ENCODE measurements around the gene POLG.
A peak's percentile ranks its signal among the peaks of the same experiment; 100 is the strongest.

POLG gene

GRCh38 chr15:89305395-89305794 lies 29.2 kb downstream of the POLG start:
- Histone ChIP-seq H3K27me3 (replicated peaks in 2 of 5; ENCODE audit: control insufficient read depth in 4 of 5, insufficient read depth in 5 of 5, low read length in 4 of 5) (no peaks in the 10 kb centered on the region), H3K4me3 (ENCODE audit: control insufficient read depth in 1 of 7, extremely low read depth in 1 of 7, insufficient read depth in 4 of 7, low read depth in 2 of 7, low read length in 6 of 7) (no peak overlapping the region), H3K4me1 (ENCODE audit: control extremely low read depth in 1 of 4, control insufficient read depth in 4 of 4, insufficient read depth in 4 of 4, low read length in 3 of 4) (no peaks in the 10 kb centered on the region), H3K27ac (ENCODE audit: insufficient read depth in 1 of 2, low read depth in 1 of 2, low read length in 2 of 2, poor library complexity in 1 of 2, severe bottlenecking in 2 of 2) (no peak overlapping the region), H3K36me3 (ENCODE audit: control insufficient read depth in 4 of 4, insufficient read depth in 4 of 4, low read length in 3 of 4) (peaks cover 27 to 83% (median 53%) of the 10 kb centered on the region in 4 experiments), H3K9me3 (ENCODE audit: control extremely low read depth in 1 of 5, control insufficient read depth in 4 of 5, insufficient read depth in 2 of 5, low read depth in 1 of 5, low read length in 4 of 5) (no peaks in the 10 kb centered on the region)
- 100% methylated on average over 2 of the region's 3 CpGs for WGBS (ENCODE audit: insufficient coverage)
- ChIA-PET POLR2A (no interaction called here), CTCF (interaction anchor here (1.0 to 1.8 kb wide), 4 partner anchors 20 to 25 kb away, joined by 3 to 7 read pairs (median 3); no protein-coding TSS in a partner anchor)
- no peak for DNase-seq

GRCh38 chr15:89303986-89304385 lies 30.6 kb downstream of the POLG start:
- ChIA-PET POLR2A (no interaction called here), CTCF (interaction anchor here (1.8 kb wide), 1 partner anchor 24 kb away, joined by 7 read pairs; no protein-coding TSS in a partner anchor)
- Histone ChIP-seq H3K27ac (ENCODE audit: insufficient read depth in 1 of 2, low read depth in 1 of 2, low read length in 2 of 2, poor library complexity in 1 of 2, severe bottlenecking in 2 of 2) (no peak overlapping the region), H3K4me3 (ENCODE audit: control insufficient read depth in 1 of 7, extremely low read depth in 1 of 7, insufficient read depth in 4 of 7, low read depth in 2 of 7, low read length in 6 of 7) (no peak overlapping the region), H3K27me3 (replicated peaks in 2 of 5; ENCODE audit: control insufficient read depth in 4 of 5, insufficient read depth in 5 of 5, low read length in 4 of 5) (no peaks in the 10 kb centered on the region), H3K4me1 (ENCODE audit: control extremely low read depth in 1 of 4, control insufficient read depth in 4 of 4, insufficient read depth in 4 of 4, low read length in 3 of 4) (no peaks in the 10 kb centered on the region), H3K36me3 (ENCODE audit: control insufficient read depth in 4 of 4, insufficient read depth in 4 of 4, low read length in 3 of 4) (peaks cover 22 to 81% (median 57%) of the 10 kb centered on the region in 4 experiments), H3K9me3 (ENCODE audit: control extremely low read depth in 1 of 5, control insufficient read depth in 4 of 5, insufficient read depth in 2 of 5, low read depth in 1 of 5, low read length in 4 of 5) (no peaks in the 10 kb centered on the region)
- DNase-seq, result no peak
- no CpG with 5 or more reads among the region's 2 CpGs for WGBS (ENCODE audit: insufficient coverage)

DNA sequence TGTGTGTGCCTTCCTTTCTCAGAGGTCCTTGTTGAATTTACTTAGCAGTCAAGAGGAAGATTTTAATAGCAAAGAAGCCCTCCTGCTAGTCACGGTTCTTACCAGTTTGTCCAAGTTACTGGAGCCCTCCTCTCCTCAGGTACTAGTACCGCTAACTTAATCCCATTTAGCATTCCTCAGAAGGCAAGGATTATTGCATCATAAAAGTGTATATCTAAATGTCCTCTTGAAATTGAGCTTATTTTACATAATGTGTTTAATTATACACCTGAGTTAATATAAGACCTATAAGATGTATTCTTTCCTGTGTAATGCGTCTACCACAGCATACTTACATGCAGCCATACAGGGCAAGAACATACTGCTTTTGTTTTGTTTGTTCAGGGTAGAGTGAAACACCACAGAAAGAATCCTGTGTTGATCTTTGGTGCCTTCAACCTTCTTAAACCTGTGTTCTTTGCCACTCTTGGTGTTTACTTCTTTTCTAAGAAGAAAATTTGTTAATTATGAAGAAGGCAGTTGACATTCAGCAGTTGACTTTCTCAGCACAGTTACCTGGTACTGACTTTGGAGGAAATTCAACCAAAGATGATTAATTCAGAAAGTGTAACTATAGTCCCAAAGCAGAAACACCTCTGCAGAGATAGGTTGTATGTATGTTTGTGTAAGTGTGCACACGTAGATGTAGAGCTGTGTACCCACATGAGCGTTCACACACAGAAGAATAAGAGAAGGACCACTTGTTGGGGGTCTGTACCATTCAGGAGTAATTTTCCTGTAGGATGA lies 33.1 kb downstream of the POLG start:
- Histone ChIP-seq H3K36me3 (ENCODE audit: control insufficient read depth in 4 of 4, insufficient read depth in 4 of 4, low read length in 3 of 4) (peaks cover 16 to 62% (median 42%) of the 10 kb centered on the region in 4 experiments), H3K4me1 (ENCODE audit: control extremely low read depth in 1 of 4, control insufficient read depth in 4 of 4, insufficient read depth in 4 of 4, low read length in 3 of 4) (no peaks in the 10 kb centered on the region), H3K27ac (ENCODE audit: insufficient read depth in 1 of 2, low read depth in 1 of 2, low read length in 2 of 2, poor library complexity in 1 of 2, severe bottlenecking in 2 of 2) (no peak overlapping the region), H3K27me3 (replicated peaks in 2 of 5; ENCODE audit: control insufficient read depth in 4 of 5, insufficient read depth in 5 of 5, low read length in 4 of 5) (no peaks in the 10 kb centered on the region), H3K9me3 (ENCODE audit: control extremely low read depth in 1 of 5, control insufficient read depth in 4 of 5, insufficient read depth in 2 of 5, low read depth in 1 of 5, low read length in 4 of 5) (peaks cover 0 to 2% (median 0%) of the 10 kb centered on the region in 5 experiments), H3K4me3 (ENCODE audit: control insufficient read depth in 1 of 7, extremely low read depth in 1 of 7, insufficient read depth in 4 of 7, low read depth in 2 of 7, low read length in 6 of 7) (no peak overlapping the region)
- ChIA-PET CTCF (interaction anchor here (1.4 kb wide), 2 partner anchors 13 to 397 kb away, joined by 3 to 4 read pairs; no protein-coding TSS in a partner anchor), POLR2A (no interaction called here)
- DNase-seq, result no peak
- 93% methylated on average over 3 of the region's 5 CpGs for WGBS (ENCODE audit: insufficient coverage)

DNA sequence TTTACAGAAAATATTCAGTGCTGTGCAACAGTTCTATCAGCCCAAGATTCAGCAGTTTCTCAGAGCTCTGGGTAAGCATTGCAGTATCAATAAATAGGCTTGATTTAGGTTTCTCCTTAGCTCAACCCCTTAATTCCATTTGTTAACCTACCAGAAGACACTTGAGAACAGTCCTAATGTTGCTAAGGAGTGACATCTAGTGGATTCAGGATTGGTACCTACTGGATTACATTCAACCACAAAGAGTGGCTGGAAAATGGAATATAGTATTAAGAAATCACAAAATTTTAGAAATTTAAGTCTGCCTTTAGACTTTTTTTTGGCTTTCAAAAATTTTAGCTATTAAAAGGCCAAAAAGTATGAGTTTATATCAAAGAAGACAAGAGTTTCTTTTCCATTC lies 34.7 kb downstream of the POLG start:
- POLR2A ChIA-PET, result no interaction called here
- no peaks in the 10 kb centered on the region for H3K27me3 ChIP-seq (replicated peaks in 2 of 5; ENCODE audit: control insufficient read depth in 4 of 5, insufficient read depth in 5 of 5, low read length in 4 of 5)
- H3K27ac ChIP-seq (ENCODE audit: insufficient read depth in 1 of 2, low read depth in 1 of 2, low read length in 2 of 2, poor library complexity in 1 of 2, severe bottlenecking in 2 of 2), result no peak overlapping the region
- H3K36me3 ChIP-seq (ENCODE audit: control insufficient read depth in 4 of 4, insufficient read depth in 4 of 4, low read length in 3 of 4), result peaks cover 14 to 51% (median 36%) of the 10 kb centered on the region in 4 experiments
- no peaks in the 10 kb centered on the region for H3K4me1 ChIP-seq (ENCODE audit: control extremely low read depth in 1 of 4, control insufficient read depth in 4 of 4, insufficient read depth in 4 of 4, low read length in 3 of 4)
- CTCF ChIA-PET, result interaction anchor here (0.9 to 1.4 kb wide), 2 partner anchors 11 to 24 kb away, joined by 3 read pairs; no protein-coding TSS in a partner anchor
- H3K9me3 ChIP-seq (ENCODE audit: control extremely low read depth in 1 of 5, control insufficient read depth in 4 of 5, insufficient read depth in 2 of 5, low read depth in 1 of 5, low read length in 4 of 5), result peaks cover 0 to 2% (median 0%) of the 10 kb centered on the region in 5 experiments
- no peak overlapping the region for H3K4me3 ChIP-seq (ENCODE audit: control insufficient read depth in 1 of 7, extremely low read depth in 1 of 7, insufficient read depth in 4 of 7, low read depth in 2 of 7, low read length in 6 of 7)
- peak; percentile 4 to 35 (median 30) for DNase-seq

DNA sequence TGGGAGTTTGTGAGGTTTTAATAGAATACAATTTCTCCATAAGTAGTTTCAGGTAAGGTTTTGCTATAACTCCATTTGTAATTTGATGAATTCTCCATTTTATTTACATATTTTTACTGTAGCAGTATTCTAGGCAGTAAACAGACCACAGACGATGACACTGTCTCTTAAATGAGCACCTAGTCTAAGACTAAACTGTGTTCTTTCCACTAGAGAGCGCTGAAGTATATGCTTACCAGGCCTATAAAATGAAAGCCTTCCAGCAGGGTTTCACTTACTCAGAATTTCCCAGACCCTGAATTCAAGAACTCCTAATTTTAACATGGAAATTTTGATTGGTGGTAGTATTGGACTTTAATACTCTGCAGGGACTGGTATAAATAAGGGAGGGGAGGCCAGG lies 41.6 kb downstream of the POLG start:
- no peaks in the 10 kb centered on the region for H3K9me3 ChIP-seq (ENCODE audit: control extremely low read depth in 1 of 5, control insufficient read depth in 4 of 5, insufficient read depth in 2 of 5, low read depth in 1 of 5, low read length in 4 of 5)
- no peak for DNase-seq
- 100% methylated on average over 2 of the region's 2 CpGs for WGBS (ENCODE audit: insufficient coverage)
- ChIA-PET POLR2A (no interaction called here), CTCF (interaction anchor here (1.3 kb wide), 1 partner anchor 10 kb away, joined by 3 read pairs; no protein-coding TSS in a partner anchor)
- H3K27ac ChIP-seq (ENCODE audit: insufficient read depth in 1 of 2, low read depth in 1 of 2, low read length in 2 of 2, poor library complexity in 1 of 2, severe bottlenecking in 2 of 2), result no peak overlapping the region
- H3K36me3 ChIP-seq (ENCODE audit: control insufficient read depth in 4 of 4, insufficient read depth in 4 of 4, low read length in 3 of 4), result peaks cover 9 to 51% (median 34%) of the 10 kb centered on the region in 4 experiments
- no peak overlapping the region for H3K4me3 ChIP-seq (ENCODE audit: control insufficient read depth in 1 of 7, extremely low read depth in 1 of 7, insufficient read depth in 4 of 7, low read depth in 2 of 7, low read length in 6 of 7)
- H3K4me1 ChIP-seq (ENCODE audit: control extremely low read depth in 1 of 4, control insufficient read depth in 4 of 4, insufficient read depth in 4 of 4, low read length in 3 of 4), result no peaks in the 10 kb centered on the region
- no peaks in the 10 kb centered on the region for H3K27me3 ChIP-seq (replicated peaks in 2 of 5; ENCODE audit: control insufficient read depth in 4 of 5, insufficient read depth in 5 of 5, low read length in 4 of 5)

DNA sequence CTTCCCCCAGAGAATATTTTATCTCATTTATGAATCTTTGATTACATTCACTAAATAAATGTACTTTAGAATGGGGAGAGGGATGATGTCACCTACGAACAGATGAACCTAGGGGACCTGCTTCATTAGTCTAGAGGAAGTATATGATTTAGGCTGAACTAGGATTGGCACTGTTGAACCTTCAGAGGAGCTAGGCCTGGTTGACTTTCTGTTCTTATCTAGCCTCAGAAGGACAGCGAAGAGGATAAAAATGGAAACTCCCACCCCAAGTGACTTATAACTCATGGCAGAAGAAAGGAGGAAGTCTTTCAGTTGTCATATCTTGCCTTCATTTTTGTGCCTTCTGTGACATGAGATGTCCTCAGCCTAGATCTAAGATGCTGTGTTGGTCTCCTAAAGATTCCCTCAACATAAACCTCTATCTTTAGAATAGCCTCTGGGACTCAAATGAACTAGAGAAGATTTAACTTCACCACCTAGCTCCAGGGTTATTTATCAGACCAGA lies 42.6 kb downstream of the POLG start:
- peaks cover 16 to 60% (median 40%) of the 10 kb centered on the region in 4 experiments for H3K36me3 ChIP-seq (ENCODE audit: control insufficient read depth in 4 of 4, insufficient read depth in 4 of 4, low read length in 3 of 4)
- no peak overlapping the region for H3K27ac ChIP-seq (ENCODE audit: insufficient read depth in 1 of 2, low read depth in 1 of 2, low read length in 2 of 2, poor library complexity in 1 of 2, severe bottlenecking in 2 of 2)
- no peak overlapping the region for H3K4me3 ChIP-seq (ENCODE audit: control insufficient read depth in 1 of 7, extremely low read depth in 1 of 7, insufficient read depth in 4 of 7, low read depth in 2 of 7, low read length in 6 of 7)
- no peaks in the 10 kb centered on the region for H3K9me3 ChIP-seq (ENCODE audit: control extremely low read depth in 1 of 5, control insufficient read depth in 4 of 5, insufficient read depth in 2 of 5, low read depth in 1 of 5, low read length in 4 of 5)
- ChIA-PET POLR2A (no interaction called here), CTCF (no interaction called here)
- WGBS (ENCODE audit: insufficient coverage), result 100% methylated on average over 2 of the region's 2 CpGs
- H3K4me1 ChIP-seq (ENCODE audit: control extremely low read depth in 1 of 4, control insufficient read depth in 4 of 4, insufficient read depth in 4 of 4, low read length in 3 of 4), result no peaks in the 10 kb centered on the region
- no peaks in the 10 kb centered on the region for H3K27me3 ChIP-seq (replicated peaks in 2 of 5; ENCODE audit: control insufficient read depth in 4 of 5, insufficient read depth in 5 of 5, low read length in 4 of 5)
- DNase-seq, result peak in 1 of 3 donors; percentile 3

GRCh38 chr15:89283201-89283600 lies 51.4 kb downstream of the POLG start:
- H3K27me3 ChIP-seq (replicated peaks in 2 of 5; ENCODE audit: control insufficient read depth in 4 of 5, insufficient read depth in 5 of 5, low read length in 4 of 5), result no peaks in the 10 kb centered on the region
- CTCF ChIA-PET, result interaction anchor here (0.7 to 1.3 kb wide), 2 partner anchors 10 to 22 kb away, joined by 3 read pairs; no protein-coding TSS in a partner anchor
- 100% methylated on average over 4 of the region's 4 CpGs for WGBS (ENCODE audit: insufficient coverage)
- H3K4me1 ChIP-seq (ENCODE audit: control extremely low read depth in 1 of 4, control insufficient read depth in 4 of 4, insufficient read depth in 4 of 4, low read length in 3 of 4), result no peaks in the 10 kb centered on the region
- no peak overlapping the region for H3K27ac ChIP-seq (ENCODE audit: insufficient read depth in 1 of 2, low read depth in 1 of 2, low read length in 2 of 2, poor library complexity in 1 of 2, severe bottlenecking in 2 of 2)
- POLR2A ChIA-PET, result no interaction called here
- DNase-seq, result no peak
- H3K36me3 ChIP-seq (ENCODE audit: control insufficient read depth in 4 of 4, insufficient read depth in 4 of 4, low read length in 3 of 4), result peaks cover 29 to 80% (median 52%) of the 10 kb centered on the region in 4 experiments
- peaks cover 0 to 17% (median 7%) of the 10 kb centered on the region in 5 experiments for H3K9me3 ChIP-seq (ENCODE audit: control extremely low read depth in 1 of 5, control insufficient read depth in 4 of 5, insufficient read depth in 2 of 5, low read depth in 1 of 5, low read length in 4 of 5)
- H3K4me3 ChIP-seq (ENCODE audit: control insufficient read depth in 1 of 7, extremely low read depth in 1 of 7, insufficient read depth in 4 of 7, low read depth in 2 of 7, low read length in 6 of 7), result no peak overlapping the region
